K562 (cell line): ENCODE data around the gene NPEPL1. TPM values are rescaled to one million over a fixed set of nuclear protein-coding genes. Genes with fewer than 3 reads are reported as not detected.

Experiments
- ATAC-seq: fragments of 200-7000 bp; cut with Tn5 transposase; 3 replicates; pipeline ENCODE4 v1.9.1; 2020; ENCODE audit warnings: moderate library complexity
- BruUV-seq: library from RNA; stranded (reverse); fragments of 400-500 nt; replicated peaks from 2 replicates; lab custom pipeline; 2021; lab: Mats Ljungman, UMichigan
- CTCF ChIA-PET: fragments of 300-600 bp; formaldehyde crosslinking; extraction: SDS; loops from one replicate; lab custom pipeline; 2021; ENCODE audit warnings: low intra/inter-chr PET ratio; lab: Yijun Ruan, JAX
- POLR2A ChIA-PET: fragments of 300-600, 350-650 bp; sonication (Branson Sonifier 250); formaldehyde crosslinking; extraction: SDS; loops from one replicate; lab custom pipeline; 2021; ENCODE audit warnings: antibody characterized with exemption, inconsistent platforms; lab: Yijun Ruan, JAX
- DNase-seq, 4 experiments: peaks; one replicate each; pipeline versions ENCODE4 v3.0.0 to v3.0.0-alpha.2; 2011 to 2018; ENCODE audit warnings: low spot score in 3 of 4, mixed read lengths in 3 of 4; ENCODE audit errors: extremely low read depth in 1 of 4
- FAIRE-seq: peaks from 2 replicates; lab custom pipeline; 2011; peaks lifted over from hg19 to GRCh38; lab: Jason Lieb, UNC
- H2AFZ ChIP-seq: 2 replicates; pipeline ENCODE4 v1.6.0; 2011; ENCODE audit warnings: low read depth, low read length, control low read depth, inconsistent platforms
- H3K27ac ChIP-seq: fragments of 200-600 bp; 3 replicates; pipeline ENCODE4 v1.8.0; 2011; ENCODE audit warnings: low read depth, mild to moderate bottlenecking, control low read depth, inconsistent platforms, low read length, moderate library complexity, mixed read lengths; ENCODE audit errors: extremely low read depth
- H3K27me3 ChIP-seq, 2 experiments: fragments of 300-600 bp in 1 of 2; 2 replicates in 1 of 2; 3 replicates in 1 of 2; pipeline versions ENCODE4 v1.6.0 to v1.8.0; 2011; ENCODE audit warnings: inconsistent platforms in 2 of 2, low read length in 2 of 2, mild to moderate bottlenecking in 1 of 2, mixed read lengths in 1 of 2, moderate library complexity in 1 of 2; ENCODE audit not compliant: control insufficient read depth in 2 of 2, insufficient read depth in 2 of 2
- H3K36me3 ChIP-seq: fragments of 300-600 bp; 3 replicates; pipeline ENCODE4 v1.8.0; 2011; ENCODE audit warnings: mild to moderate bottlenecking, low read length, inconsistent platforms; ENCODE audit not compliant: control insufficient read depth, insufficient read depth
- H3K4me1 ChIP-seq, 2 experiments: fragments of 200-600 bp in 1 of 2; replicated peaks in 1 of 2; 2 replicates in 1 of 2; 3 replicates in 1 of 2; pipeline versions ENCODE4 v1.5.1 to v1.8.0; 2011; ENCODE audit warnings: inconsistent platforms in 2 of 2, low read length in 2 of 2, mild to moderate bottlenecking in 1 of 2, mixed read lengths in 1 of 2, moderate library complexity in 1 of 2; ENCODE audit not compliant: control insufficient read depth in 2 of 2, insufficient read depth in 2 of 2
- H3K4me2 ChIP-seq: 2 replicates; pipeline ENCODE4 v1.6.1; 2011; ENCODE audit warnings: low read length, control low read depth, inconsistent platforms, mixed read lengths; ENCODE audit not compliant: insufficient read depth
- H3K4me3 ChIP-seq: fragments of 200-600 bp; sonication (generic), shearing (Covaris generic); 2 replicates; pipeline ENCODE4 v1.5.1; 2016; ENCODE audit warnings: control low read depth, inconsistent platforms
- H3K79me2 ChIP-seq: fragments of 200-600 bp; 3 replicates; pipeline ENCODE4 v1.8.0; 2011; ENCODE audit warnings: low read length, inconsistent platforms; ENCODE audit not compliant: control insufficient read depth, insufficient read depth
- H3K9ac ChIP-seq, 2 experiments: 2 replicates each; pipeline versions ENCODE4 v1.6.0 to v1.6.1; 2011; ENCODE audit warnings: low read depth in 2 of 2, low read length in 2 of 2, control low read depth in 1 of 2, inconsistent platforms in 1 of 2, mild to moderate bottlenecking in 1 of 2, mixed read lengths in 1 of 2; ENCODE audit not compliant: insufficient read depth in 1 of 2
- H3K9me1 ChIP-seq: one replicate; pipeline ENCODE4 v1.6.0; 2011; ENCODE audit warnings: inconsistent platforms, mild to moderate bottlenecking, low read length, moderate library complexity; ENCODE audit not compliant: control insufficient read depth, insufficient read depth
- H3K9me3 ChIP-seq: replicated peaks from 2 replicates; pipeline ENCODE4 v1.5.1; 2011; ENCODE audit warnings: low read depth, low read length, inconsistent platforms; ENCODE audit not compliant: control insufficient read depth, insufficient read depth
- H4K20me1 ChIP-seq: replicated peaks from 2 replicates; pipeline ENCODE4 v1.6.1; 2011; ENCODE audit warnings: low read length, inconsistent platforms, mixed read lengths; ENCODE audit not compliant: control insufficient read depth, insufficient read depth
- CBFA2T2 ChIP-seq: fragments of 450-650 bp; conservative IDR thresholded peaks from 2 replicates; pipeline ENCODE4 v1.6.1; 2017; ENCODE audit warnings: mild to moderate bottlenecking
- ILK ChIP-seq: fragments of 450-650 bp; IDR thresholded peaks from 2 replicates; pipeline ENCODE4 v1.6.1; 2016; ENCODE audit warnings: missing genetic modification characterization, low read depth, mild to moderate bottlenecking, missing compliant biosample characterization, moderate library complexity, borderline replicate concordance
- MCM3 ChIP-seq: fragments of 450-650 bp; IDR thresholded peaks from 2 replicates; pipeline ENCODE4 v1.6.1; 2016
- PHB ChIP-seq: fragments of 250-450 bp; sonication (Bioruptor Pico); IDR thresholded peaks from 2 replicates; pipeline ENCODE4 v1.5.0; 2021
- RBM39 ChIP-seq: fragments of 200-400 bp; formaldehyde crosslinking; optimal IDR thresholded peaks from 2 replicates; pipeline ENCODE3; 2018; ENCODE audit warnings: low read depth, low read length
- SMAD3 ChIP-seq: fragments of 450-650 bp; formaldehyde crosslinking; conservative IDR thresholded peaks from 2 replicates; pipeline ENCODE4 v1.4.0; 2020; ENCODE audit warnings: mild to moderate bottlenecking
- XRCC3 ChIP-seq: fragments of 450-650 bp; IDR thresholded peaks from 2 replicates; pipeline ENCODE4 v1.6.1; 2017; ENCODE audit warnings: mild to moderate bottlenecking, moderate library complexity
- ZFPM2 ChIP-seq: fragments of 250-450 bp; sonication (Bioruptor Pico); IDR thresholded peaks from 2 replicates; pipeline ENCODE4 v1.5.1; 2022; ENCODE audit warnings: mild to moderate bottlenecking
- ZNF444 ChIP-seq: fragments of 250-450 bp; sonication (Bioruptor Pico); IDR thresholded peaks from 2 replicates; pipeline ENCODE4 v1.4.0; 2020; ENCODE audit warnings: mild to moderate bottlenecking, moderate library complexity
- ZNF445 ChIP-seq: fragments of 250-450 bp; sonication (Bioruptor Pico); IDR thresholded peaks from 2 replicates; pipeline ENCODE4 v1.4.0; 2020; ENCODE audit warnings: low read depth, mild to moderate bottlenecking, moderate library complexity
- WGBS: fragments of 100-300 bp; shearing (Covaris generic); methylation state at CpG from one replicate; pipeline ENCODE4 v1.1.6; 2016; ENCODE audit warnings: low coverage, mixed read lengths; ENCODE audit not compliant: insufficient coverage; ENCODE audit errors: missing lambda C conversion rate; 5-methylcytosine and 5-hydroxymethylcytosine counted together
- in situ Hi-C: fragments of 300-500 bp; cut with MboI; formaldehyde crosslinking; loops from 4 replicates; pipeline ENCODE4 v1.15.0; 2018; ENCODE audit warnings: inconsistent platforms, mixed read lengths
- intact Hi-C: fragments of 100-400 bp; cut with micrococcal nuclease; formaldehyde crosslinking; loops from 2 replicates; pipeline ENCODE4 v1.14.2; 2022
- polyA plus RNA-seq, 8 experiments: library from polyadenylated mRNA; depleted of rRNA in 4 of 8; stranded (reverse) in 5 of 8; unstranded in 3 of 8; fragments of >200 nt; fragmentation: Nextera tagmentation in 2 of 8; fragmentation: Illumina TruSeq in 1 of 8; extraction: Ambion mirVana in 2 of 8; extraction: Trizol in 1 of 8; gene quantifications; 2 replicates each; pipeline versions ENCODE4 v1.2.1 to v1.2.3, GENCODE V29; 2011 to 2014; ENCODE audit warnings: inconsistent platforms in 1 of 8, missing spikeins in 1 of 8
- total RNA-seq, 7 experiments: library from RNA; depleted of rRNA in 6 of 7; stranded (reverse); fragments of >200 nt in 6 of 7; fragmentation: Illumina TruSeq in 2 of 7; extraction: Trizol in 2 of 7; gene quantifications; 2 replicates each; pipeline versions ENCODE4 v1.2.1 to v1.2.3, GENCODE V29; 2011 to 2021; ENCODE audit warnings: low replicate concordance in 1 of 7
- TF ChIP-seq, protein P1 (sequence below): fragments of 450-650 bp; IDR thresholded peaks from 2 replicates; pipeline ENCODE4 v1.6.1; 2017; ENCODE audit warnings: antibody characterized with exemption
- TF ChIP-seq, protein P2 (sequence below): fragments of 250-450 bp; sonication (Bioruptor Pico); IDR thresholded peaks from 2 replicates; pipeline ENCODE4 v1.4.0; 2020
- TF ChIP-seq, protein P3 (sequence below): IDR thresholded peaks from 2 replicates; pipeline ENCODE4 v1.6.1; 2011; ENCODE audit warnings: borderline replicate concordance, low read depth, mild to moderate bottlenecking, moderate library complexity, low read length; ENCODE audit not compliant: insufficient read depth, poor library complexity, severe bottlenecking
- TF ChIP-seq, protein P4 (sequence below): fragments of 250-450 bp; sonication (Bioruptor Pico); IDR thresholded peaks from 2 replicates; pipeline ENCODE4 v1.8.0; 2021; ENCODE audit warnings: moderate library complexity, mild to moderate bottlenecking, inconsistent platforms

The NPEPL1 gene
- total and polyA plus RNA-seq, 9 of the 15 experiments (the other 6 are each of a cell fraction or from before 2014, with no cell fraction given) = 0.04 to 5.6 (median 0.94) TPM

DNA sequence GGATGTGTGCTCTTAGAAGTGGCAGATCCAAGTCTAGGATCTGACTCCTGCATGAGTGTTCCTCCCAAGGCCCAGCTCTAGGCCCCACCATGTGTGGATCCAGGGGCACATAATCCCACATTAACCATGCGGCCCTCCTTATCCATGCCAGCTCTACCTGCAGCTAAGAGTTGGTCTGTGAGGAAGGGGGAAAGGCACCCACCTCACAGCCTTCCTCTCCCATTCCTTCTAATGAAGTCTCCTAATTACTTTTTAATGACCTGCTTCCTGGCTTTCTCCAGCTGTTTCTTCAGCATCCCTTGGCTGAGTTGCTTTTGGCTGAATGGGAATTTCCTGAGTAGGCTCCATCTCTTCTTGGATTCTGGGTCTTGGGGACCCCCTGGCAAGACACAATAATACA, 52.2 kb downstream of the NPEPL1 start (continued):
- TF ChIP-seq XRCC3 (no peak), SMAD3 (CRISPR knock-in tag) (no peak)
- TF ChIP-seq, all 486 proteins: peak for 0

DNA sequence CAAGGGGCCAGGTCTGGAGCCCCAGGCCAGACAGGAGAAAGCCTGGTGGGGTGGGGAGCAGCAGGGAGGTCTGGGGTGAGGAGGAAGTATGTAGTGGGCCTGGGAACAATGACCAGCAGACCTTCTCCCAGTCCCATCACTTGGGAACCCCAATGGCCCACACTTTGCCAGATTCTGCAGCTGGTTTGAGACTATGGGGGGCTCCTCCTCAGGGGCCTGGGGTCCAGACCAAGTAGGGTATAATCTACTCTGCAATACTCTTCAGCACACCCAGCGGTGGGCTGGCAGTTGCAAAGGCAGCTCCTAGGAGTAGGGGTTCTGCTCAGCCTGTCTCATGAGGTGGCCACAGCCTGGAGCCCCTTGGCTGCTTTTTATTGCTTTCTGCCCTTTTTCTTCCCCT, 52.8 kb downstream of the NPEPL1 start:
- ChIA-PET CTCF (no interaction called here), POLR2A (interaction anchor here (1.2 kb wide), 1 partner anchor 17 kb away, joined by 3 read pairs; no protein-coding TSS in a partner anchor)
- Histone ChIP-seq H3K9me1 (no peaks in the 10 kb centered on the region), H3K79me2 (no peaks in the 10 kb centered on the region), H3K27me3 (peaks cover 0 to 32% of the 10 kb centered on the region in 2 experiments; a peak in 3 of 5 replicates), H3K4me3 (no peak overlapping the region), H3K9me3 (no peaks in the 10 kb centered on the region), H2AFZ (no peak overlapping the region), H3K36me3 (no peaks in the 10 kb centered on the region), H4K20me1 (no peaks in the 10 kb centered on the region; the same call in 1 of the 2 replicates), H3K4me2 (no peak overlapping the region), H3K27ac (no peak overlapping the region), H3K4me1 (no peaks in the 10 kb centered on the region), H3K9ac (no peak overlapping the region)
- TF ChIP-seq RBM39 = no peak
- no peak for TF ChIP-seq PHB (CRISPR knock-in tag)
- TF ChIP-seq, protein P1, sequence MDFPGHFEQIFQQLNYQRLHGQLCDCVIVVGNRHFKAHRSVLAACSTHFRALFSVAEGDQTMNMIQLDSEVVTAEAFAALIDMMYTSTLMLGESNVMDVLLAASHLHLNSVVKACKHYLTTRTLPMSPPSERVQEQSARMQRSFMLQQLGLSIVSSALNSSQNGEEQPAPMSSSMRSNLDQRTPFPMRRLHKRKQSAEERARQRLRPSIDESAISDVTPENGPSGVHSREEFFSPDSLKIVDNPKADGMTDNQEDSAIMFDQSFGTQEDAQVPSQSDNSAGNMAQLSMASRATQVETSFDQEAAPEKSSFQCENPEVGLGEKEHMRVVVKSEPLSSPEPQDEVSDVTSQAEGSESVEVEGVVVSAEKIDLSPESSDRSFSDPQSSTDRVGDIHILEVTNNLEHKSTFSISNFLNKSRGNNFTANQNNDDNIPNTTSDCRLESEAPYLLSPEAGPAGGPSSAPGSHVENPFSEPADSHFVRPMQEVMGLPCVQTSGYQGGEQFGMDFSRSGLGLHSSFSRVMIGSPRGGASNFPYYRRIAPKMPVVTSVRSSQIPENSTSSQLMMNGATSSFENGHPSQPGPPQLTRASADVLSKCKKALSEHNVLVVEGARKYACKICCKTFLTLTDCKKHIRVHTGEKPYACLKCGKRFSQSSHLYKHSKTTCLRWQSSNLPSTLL = no peak
- no peak for TF ChIP-seq ZNF445 (CRISPR knock-in tag)
- TF ChIP-seq, protein P2, sequence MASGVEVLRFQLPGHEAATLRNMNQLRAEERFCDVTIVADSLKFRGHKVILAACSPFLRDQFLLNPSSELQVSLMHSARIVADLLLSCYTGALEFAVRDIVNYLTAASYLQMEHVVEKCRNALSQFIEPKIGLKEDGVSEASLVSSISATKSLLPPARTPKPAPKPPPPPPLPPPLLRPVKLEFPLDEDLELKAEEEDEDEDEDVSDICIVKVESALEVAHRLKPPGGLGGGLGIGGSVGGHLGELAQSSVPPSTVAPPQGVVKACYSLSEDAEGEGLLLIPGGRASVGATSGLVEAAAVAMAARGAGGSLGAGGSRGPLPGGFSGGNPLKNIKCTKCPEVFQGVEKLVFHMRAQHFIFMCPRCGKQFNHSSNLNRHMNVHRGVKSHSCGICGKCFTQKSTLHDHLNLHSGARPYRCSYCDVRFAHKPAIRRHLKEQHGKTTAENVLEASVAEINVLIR (CRISPR knock-in tag) = no peak
- no peak for TF ChIP-seq CBFA2T2
- TF ChIP-seq MCM3 = no peak
- TF ChIP-seq, protein P3, sequence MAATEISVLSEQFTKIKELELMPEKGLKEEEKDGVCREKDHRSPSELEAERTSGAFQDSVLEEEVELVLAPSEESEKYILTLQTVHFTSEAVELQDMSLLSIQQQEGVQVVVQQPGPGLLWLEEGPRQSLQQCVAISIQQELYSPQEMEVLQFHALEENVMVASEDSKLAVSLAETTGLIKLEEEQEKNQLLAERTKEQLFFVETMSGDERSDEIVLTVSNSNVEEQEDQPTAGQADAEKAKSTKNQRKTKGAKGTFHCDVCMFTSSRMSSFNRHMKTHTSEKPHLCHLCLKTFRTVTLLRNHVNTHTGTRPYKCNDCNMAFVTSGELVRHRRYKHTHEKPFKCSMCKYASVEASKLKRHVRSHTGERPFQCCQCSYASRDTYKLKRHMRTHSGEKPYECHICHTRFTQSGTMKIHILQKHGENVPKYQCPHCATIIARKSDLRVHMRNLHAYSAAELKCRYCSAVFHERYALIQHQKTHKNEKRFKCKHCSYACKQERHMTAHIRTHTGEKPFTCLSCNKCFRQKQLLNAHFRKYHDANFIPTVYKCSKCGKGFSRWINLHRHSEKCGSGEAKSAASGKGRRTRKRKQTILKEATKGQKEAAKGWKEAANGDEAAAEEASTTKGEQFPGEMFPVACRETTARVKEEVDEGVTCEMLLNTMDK = no peak
- no peak for TF ChIP-seq ZNF444 (CRISPR knock-in tag)
- TF ChIP-seq ILK (tag) = no peak
- TF ChIP-seq ZFPM2 (CRISPR knock-in tag) = no peak
- TF ChIP-seq, protein P4, sequence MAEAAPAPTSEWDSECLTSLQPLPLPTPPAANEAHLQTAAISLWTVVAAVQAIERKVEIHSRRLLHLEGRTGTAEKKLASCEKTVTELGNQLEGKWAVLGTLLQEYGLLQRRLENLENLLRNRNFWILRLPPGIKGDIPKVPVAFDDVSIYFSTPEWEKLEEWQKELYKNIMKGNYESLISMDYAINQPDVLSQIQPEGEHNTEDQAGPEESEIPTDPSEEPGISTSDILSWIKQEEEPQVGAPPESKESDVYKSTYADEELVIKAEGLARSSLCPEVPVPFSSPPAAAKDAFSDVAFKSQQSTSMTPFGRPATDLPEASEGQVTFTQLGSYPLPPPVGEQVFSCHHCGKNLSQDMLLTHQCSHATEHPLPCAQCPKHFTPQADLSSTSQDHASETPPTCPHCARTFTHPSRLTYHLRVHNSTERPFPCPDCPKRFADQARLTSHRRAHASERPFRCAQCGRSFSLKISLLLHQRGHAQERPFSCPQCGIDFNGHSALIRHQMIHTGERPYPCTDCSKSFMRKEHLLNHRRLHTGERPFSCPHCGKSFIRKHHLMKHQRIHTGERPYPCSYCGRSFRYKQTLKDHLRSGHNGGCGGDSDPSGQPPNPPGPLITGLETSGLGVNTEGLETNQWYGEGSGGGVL (CRISPR knock-in tag) = no peak
- 0% methylated on average over 1 of the region's 1 CpG for WGBS
- ATAC-seq = no peak
- no peak for DNase-seq
- in situ Hi-C loops = no loop called here
- BruUV-seq = no TSS peak
- intact Hi-C loops = no loop called here
- no peak for FAIRE-seq
